GM19324 (cell line): ENCODE measurements around the gene ZNF276.
A peak's percentile ranks its signal among the peaks of the same experiment; 100 is the strongest.
"Not testable (repeated sequence)": the region's sequence is repeated elsewhere in the genome, so short reads cannot be mapped to it uniquely, and the experiment has no call there.

ENCODE experiments used
- ATAC-seq: cut with Tn5 transposase; IDR thresholded peaks from one replicate; pipeline ENCODE4 v1.9.1; 2021; ENCODE audit warnings: mild to moderate bottlenecking, moderate library complexity; ENCODE audit not compliant: unreplicated experiment, low FRiP score

Gene ZNF276

DNA sequence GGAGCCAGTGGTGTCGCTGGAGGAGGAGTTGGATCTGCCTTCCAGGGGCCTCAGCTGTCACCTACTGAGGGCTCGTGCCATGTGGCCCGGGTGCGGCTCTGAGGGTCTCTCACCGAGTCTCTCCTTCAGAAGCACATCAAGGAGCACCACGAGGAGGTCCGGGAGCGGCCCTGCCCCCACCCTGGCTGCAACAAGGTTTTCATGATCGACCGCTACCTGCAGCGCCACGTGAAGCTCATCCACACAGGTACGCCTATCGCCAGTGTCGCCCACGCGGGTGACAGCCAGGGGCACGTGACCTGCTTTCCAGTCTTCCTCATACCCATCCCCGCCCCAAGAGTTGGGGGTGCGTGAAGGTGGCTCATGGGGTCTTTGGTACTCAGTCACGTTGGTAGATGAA is 12.5 kb downstream of the ZNF276 start:
- ATAC-seq, result no peak

DNA sequence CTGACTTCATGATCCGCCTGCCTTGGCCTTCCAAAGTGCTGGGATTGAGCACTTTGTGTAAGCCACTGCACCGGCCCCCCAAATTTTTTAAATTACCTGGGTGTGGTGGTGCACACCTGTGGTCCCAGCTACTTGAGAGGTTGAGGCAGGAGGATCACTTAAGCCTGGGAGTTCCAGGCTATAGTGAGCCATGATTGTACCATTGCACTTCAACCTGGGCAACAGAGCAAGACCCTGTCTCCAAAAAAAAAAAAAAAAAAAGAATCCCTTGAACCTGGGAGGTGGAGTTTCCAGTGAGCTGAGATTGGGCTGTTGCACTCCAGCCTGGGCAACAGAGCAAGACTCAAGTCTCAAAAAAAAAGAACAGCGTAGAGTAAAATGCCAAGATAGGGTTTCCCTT is 15.2 kb downstream of the ZNF276 start:
- ATAC-seq, result no peak

DNA sequence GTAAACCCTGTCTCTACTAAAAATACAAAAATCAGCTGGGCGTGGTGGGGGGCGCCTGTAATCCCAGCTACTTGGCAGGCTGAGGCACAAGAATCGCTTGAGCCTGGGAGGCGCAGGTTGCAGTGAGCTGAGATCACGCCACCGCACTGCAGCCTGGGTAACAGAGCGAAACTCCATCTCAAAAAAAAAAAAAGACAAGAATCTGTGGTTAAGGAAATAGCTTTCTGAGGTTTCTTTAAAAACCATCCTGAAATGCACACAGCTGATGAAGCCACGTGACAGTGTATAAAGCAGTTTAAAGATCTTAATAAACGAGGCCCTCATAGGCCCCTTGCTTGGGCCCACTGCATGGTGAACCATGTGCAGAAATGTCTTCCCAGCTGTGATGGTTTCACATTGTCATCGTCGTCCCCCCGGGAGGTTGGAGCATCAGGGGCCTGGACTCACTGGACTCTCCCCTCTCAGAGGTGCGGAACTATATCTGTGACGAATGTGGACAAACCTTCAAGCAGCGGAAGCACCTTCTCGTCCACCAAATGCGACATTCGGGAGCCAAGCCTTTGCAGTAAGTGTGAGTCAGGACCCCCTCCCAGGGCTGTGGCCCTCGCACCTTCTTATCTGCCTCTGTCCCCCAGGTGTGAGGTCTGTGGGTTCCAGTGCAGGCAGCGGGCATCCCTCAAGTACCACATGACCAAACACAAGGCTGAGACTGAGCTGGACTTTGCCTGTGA is 16.2 kb downstream of the ZNF276 start:
- no peak for ATAC-seq

DNA sequence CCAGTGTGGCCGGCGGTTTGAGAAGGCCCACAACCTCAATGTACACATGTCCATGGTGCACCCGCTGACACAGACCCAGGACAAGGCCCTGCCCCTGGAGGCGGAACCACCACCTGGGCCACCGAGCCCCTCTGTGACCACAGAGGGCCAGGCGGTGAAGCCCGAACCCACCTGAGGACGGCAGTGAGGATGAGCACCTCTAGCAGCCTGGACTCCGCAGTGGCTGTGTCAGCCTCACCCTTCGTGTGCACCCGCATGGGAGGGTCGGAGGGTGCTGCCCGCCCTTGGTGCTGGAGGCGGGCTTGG is 16.7 kb downstream of the ZNF276 start:
- no peak for ATAC-seq

DNA sequence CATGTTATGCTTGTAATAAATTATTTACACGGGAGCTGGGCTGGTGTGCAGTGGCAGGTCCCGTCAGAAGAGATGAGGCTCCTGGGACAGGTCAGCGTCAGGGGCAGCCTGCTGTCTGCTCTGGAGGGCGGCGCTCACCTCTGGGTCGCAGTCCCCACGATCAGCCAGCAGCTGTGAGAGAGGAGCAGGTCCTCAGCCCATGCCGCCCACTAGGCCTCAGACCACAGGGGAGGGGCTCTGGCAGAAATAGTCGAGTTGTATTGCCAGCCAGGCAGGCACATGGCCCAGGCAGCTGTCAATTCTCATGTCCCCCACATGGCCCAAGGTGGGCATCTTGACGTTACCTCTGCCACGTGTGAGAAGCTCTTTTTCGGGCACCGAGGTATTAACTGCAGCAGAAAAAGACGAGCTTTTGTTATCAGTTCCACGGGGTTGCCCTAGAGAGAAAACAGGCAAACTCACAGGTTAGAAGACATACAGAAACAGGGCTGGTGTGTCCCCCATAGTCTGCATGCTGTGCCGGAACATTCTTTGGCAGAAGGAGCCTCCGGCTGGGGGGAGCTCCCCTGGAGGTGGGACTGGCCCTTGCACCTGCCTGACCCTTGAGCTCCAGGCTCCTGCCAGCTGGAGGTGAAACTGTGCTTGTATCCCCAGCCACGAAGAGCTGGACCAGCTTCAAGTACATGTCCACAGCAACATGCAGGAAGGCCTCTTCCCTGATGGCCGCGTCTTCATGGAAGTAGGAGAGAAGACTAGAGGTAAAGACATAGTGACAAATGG is 17.4 kb downstream of the ZNF276 start:
- no peak for ATAC-seq

DNA sequence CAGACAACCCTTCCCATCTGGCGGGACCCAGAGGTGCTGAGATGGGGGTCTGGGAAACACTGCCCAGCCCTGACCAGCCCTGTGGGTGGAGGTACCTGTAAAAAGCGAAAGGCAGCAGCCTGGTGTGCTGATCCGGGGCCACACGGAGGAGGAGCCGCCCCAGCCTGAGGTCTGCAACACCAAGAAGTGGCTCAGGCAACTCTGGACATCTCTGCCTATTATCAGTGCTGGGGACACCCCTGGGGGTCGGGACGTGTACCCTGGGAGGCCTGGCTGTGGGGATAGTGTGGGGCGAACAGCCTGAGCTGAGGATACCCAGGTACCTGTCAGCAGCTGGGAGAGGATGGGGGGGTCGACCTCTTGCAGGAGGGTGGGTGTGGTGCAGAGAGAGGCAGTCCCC is 18.0 kb downstream of the ZNF276 start:
- ATAC-seq, result no peak

DNA sequence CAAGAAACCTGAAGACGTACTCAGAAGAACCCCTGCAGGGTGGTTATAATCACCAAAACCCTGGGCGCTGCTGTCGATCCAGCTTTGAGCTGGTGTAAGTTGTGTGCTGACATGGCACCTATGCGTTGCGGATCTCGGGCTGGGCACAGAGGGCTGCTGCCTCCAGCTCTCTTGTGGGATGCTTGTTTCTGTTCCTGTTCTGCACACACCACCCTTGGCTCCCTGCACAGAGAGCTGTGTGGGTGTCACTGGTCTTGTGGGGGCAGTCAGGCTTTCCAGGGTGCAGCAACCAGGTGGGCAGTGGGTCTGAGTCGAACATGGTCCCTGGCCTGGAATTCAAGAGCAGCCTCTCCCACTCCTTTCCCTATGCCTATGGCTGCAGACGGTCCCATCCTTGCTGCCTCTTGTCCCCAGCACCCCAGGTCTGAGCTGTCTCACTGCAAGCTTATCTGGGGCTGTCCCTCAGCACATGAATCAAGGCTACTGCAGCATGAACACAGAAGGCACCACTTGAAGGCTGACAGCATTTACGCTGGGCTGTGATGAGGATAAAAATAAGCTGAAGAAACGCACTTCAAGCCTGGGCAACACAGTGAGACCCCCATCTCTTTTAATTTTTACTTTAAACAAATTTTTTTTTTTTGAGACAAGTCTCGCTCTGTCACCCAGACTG is 20.1 kb downstream of the ZNF276 start:
- no peak for ATAC-seq

DNA sequence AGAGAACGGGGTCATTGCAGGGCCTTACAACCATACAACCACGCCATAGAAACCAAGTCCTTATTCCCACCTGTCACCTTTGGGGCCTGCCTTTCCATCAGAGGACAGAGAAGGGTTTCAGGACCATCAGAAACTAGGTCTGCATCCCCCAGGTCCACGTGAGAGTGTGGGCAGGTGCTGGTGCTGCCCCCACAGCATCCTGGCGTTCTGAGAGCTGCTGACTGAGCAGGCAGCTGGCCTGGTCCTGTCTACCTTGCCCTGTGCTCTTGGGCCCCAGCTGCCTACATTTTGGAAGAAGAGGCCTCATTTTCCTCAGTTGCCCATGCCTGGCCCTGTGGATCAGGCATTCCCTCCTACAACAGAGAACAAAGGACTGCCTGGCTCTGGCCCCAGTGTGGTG is 21.6 kb downstream of the ZNF276 start:
- ATAC-seq, result no peak

DNA sequence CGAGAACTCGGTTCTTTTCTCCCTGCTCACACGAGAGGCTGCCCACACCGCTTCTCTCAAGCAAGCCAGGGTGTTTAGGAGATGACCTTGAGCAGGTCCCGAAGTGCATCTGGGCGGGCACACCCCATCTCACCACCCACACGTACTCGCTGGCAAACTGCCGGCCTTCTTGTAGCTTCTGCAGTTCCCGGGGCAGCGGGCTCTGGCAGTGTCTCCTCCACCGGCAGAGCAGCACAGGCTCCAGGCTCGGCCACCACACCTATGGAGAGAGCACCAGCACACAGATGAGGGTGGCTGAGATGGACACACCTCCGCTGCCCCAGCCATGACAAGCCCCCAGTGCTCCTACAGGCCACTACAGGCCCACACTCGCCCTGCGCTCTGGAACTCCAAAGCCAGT is 23.5 kb downstream of the ZNF276 start:
- ATAC-seq, result no peak

DNA sequence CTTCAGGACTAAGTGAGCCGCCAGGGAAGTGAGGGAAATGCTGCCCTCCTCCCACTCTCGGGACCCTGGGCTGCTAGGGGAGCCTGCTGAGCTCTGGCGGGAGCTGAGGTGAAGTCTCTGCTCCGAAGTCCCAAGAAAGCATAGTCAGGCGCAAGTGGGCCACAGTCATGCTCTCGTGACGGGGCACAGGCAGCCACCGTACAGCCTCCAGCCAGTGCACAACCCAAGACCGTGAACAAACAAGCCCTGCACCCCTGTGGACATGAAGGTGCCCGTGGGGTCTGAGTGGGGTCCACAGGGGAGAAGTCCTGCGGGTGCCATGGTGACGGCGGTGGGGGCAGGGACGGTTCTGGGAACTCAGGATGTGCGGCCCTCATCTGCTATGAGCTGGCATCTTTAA is 24.7 kb downstream of the ZNF276 start:
- no peak for ATAC-seq

DNA sequence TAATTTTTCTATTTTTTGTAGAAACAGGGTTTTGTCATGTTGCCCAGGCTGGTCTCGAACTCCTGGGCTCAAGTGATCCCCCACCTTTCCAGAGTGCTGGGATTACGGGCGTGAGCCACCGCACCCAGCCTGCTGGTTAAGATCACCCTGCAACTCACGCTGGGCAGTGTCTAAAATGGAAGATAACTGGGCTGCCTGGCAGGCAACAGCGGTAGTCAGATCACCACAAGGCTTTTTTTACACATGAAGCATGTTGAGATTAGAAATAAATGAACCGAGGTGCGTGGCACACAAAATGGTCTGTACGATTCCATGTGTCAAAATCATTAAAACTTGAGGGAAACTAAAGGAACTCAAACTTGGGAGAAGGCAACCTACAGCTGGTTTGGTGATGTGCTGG is 26.7 kb downstream of the ZNF276 start:
- ATAC-seq, result no peak

DNA sequence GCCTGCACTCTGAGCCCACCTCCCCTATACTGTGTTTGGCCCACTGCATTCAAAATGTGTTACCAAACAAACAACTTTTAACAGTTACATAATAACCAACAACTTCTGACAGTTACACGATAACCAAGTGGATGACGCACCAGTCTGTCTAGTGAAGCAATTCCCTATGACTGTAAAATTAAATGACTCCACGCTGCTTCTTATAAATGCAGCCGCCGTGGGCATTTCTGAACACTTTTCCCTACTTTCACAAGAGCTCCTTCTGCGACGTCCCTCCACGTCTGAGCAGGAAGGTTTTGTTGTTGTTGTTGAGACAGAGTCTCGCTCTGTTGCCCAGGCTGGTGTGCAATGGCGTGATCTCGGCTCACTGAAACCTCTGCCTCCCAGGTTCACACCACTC is 27.6 kb downstream of the ZNF276 start:
- ATAC-seq, result no peak

DNA sequence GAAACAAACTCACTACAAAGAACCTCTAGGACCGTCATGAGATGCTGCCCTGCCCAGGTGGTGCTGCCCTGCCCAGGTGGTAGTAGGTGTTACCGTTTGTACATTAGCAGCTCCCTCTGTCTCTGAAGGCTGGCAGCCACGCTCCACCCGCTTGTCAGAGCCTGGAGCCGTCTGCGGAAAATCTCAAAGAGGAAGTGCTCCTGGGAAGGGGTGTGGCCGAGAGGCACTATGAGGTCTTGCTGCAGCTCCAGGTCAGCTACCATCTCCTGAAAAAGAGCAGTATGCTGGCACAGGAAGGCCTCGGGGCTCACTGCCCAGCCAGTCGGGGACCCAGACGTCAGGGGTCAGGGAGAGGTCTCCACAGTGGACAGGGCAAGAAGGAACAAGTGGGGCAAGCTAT is 28.3 kb downstream of the ZNF276 start:
- no peak for ATAC-seq

DNA sequence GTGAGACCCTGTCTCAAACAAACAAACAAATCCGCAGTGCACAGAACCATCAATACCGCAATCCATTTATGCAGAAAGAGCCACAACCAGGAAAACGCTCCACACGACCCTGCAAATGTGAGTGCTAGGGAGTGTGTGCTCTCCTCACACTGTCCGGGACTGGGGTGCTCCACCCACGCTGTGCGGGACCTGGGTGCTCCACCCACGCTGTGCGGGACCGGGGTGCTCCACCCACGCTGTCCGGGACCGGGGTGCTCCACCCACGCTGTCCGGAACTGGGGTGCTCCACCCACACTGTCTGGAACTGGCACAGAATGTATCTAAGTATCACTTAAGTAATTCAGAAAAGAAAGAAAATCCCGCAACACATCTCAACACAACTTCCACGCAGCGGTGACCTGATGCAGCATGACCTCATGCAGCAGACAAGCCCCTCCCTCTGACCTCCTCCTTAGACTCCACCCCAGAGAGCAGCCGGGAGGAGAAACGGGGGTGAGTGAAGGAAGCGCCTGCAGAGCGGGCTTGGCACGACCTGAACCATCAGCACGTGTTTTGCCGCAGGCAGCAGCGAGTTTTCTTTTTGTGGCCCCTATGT is 38.5 kb downstream of the ZNF276 start:
- no peak for ATAC-seq

DNA sequence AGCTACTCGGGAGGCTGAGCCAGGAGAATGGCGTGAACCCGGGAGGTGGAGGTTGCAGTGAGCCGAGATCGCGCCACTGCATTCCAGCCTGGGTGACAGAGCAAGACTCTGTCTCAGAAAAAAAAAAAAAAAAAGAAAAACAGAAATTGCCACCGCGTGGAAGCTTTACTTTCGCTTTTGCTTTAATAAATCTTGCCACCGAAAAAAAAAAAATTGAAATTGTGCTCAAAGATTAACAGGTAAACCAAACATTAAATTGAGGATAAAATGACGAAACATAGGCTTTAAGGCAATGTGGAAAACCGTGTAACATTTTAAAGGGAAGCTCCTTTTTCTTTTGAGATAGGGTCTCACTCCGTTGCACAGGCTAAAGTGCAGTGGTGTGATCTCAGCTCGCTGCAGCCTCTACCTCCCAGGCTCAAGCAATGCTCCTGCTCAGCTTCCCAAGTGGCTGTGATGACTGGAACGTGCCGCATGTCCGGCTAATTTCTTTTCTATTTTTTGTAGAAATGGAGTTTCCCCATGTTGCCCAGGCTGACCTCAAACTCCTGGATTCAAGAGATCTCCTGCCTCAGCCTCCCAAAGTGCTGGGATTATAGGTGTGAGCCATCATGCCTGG is 40.1 kb downstream of the ZNF276 start:
- no peak for ATAC-seq

DNA sequence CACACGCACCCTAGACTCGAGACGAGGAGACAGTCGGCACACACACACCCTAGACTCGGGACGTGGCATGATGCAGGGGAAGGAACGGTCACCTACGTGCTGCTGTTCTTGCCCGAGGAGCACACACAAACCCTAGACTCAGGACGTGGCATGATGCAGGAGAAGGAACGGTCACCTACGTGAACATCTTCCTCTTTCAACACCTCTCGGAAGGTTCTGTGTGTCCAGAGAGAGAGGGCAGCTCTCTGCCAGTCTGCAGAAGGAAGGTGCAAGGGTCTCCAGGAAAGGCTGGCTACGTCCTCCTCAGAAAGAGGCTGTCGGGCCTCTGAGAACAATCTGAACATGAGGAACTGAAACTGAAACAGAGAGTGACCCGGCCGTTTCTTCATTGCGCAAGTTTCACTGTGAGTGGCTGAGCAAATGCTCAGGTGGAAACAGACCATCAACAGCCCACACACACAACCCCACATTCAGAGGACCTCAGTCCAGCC is 43.4 kb downstream of the ZNF276 start:
- ATAC-seq, result peak; percentile 78

DNA sequence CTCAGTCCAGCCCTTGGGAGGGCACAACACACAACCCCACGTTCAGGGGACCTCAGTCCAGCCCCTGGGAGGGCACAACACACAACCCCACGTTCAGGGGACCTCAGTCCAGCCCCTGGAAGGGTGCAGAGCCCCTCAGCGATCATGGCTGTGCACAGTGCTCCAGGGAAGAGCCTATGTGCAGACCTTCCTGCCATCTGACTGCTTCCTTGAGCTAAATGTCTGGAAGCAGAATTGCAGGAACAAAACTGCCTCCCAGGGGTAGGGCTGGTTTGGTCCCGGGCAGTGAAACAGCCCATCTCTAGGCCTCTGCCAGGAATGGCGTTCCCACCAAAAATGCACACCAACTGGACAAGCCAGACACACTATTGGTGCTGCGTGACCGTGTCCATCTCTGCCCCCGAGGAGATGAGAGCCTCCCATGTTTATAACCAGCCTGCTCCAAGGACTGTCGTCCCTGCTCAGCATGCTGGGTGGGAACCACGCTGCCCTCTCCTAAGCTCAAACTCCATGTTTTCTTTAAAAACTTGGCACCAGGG is 44.0 kb downstream of the ZNF276 start:
- ATAC-seq, result no peak

DNA sequence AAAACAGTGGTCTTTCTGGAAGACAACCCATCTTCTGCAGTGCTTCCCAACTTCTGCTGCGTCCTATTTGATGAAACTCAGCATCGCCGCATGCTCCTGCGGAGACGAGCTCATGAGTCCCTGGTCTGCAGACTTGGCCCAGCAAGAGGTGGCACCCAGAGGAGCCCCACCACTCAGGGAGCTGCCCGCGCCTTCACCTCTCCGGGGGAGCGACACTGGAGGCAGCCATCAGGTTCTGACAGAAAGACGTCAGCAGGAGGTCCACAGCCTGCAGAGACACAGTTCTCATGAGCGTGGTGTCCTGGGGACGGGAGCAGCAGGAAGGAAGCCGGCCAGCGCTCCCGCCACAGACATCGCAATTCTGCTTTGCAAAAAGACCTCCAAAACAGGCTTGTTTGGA is 49.0 kb downstream of the ZNF276 start:
- ATAC-seq, result no peak

DNA sequence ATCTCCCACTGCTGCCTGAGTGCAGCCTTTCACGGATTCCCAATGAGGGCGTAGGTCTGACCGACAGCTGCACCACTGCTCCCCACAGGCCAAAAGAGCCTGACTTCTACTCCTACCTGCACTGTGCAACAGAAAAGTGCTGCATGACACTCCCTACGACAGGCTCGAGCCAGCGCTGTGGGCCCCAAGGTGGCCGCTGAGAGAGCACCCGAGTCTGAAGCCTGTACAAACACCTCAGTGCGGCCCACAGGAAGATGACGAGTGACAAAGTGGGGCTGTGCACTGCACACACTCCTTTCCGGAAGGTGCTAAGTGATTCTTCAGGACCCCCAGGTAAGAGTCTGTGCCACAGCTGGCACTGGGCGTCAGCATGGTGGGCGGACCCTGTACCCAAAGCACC is 53.9 kb downstream of the ZNF276 start:
- no peak for ATAC-seq

DNA sequence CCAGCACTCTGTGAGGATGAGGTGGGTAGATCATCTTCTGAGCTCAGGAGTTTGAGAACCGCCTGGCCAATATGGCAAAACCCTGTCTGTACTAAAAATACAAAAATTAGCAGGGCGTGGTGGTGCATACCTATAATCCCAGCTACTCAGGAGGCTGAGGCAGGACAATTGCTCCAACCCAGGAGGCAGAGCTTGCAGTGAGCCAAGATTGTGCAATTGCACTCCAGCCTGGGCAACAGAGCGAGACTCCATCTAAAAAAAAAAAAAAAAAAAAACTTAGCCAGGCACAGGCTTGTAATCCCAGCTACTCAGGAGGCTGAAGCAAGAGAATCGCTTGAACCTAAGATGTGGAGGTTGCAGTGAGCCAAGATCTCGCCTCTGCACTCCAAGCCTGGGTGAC is 56.9 kb downstream of the ZNF276 start:
- ATAC-seq, result not testable (repeated sequence)
